Measurements from ENCODE around the gene DNAH17.

DNAH17 gene

GRCh38 chr17:78575340-78575739, 1.9 kb downstream of the DNAH17 start:
- DNase-seq (ENCODE audit: low read depth): no peak

- DNase-seq (ENCODE audit: low read depth): no peak
Observed at GRCh38 chr17:78573955-78574354, 3.2 kb downstream of the DNAH17 start.

- DNase-seq (ENCODE audit: low read depth): no peak
Observed at GRCh38 chr17:78572239-78573205, 4.7 kb downstream of the DNAH17 start.

- DNase-seq (ENCODE audit: low read depth): no peak
Observed at GRCh38 chr17:78571329-78571728, 5.9 kb downstream of the DNAH17 start.

GRCh38 chr17:78568494-78569115, 8.6 kb downstream of the DNAH17 start:
- DNase-seq (ENCODE audit: low read depth): no peak

GRCh38 chr17:78567991-78568390, 9.2 kb downstream of the DNAH17 start:
- DNase-seq (ENCODE audit: low read depth): no peak

- DNase-seq (ENCODE audit: low read depth): no peak
Observed at GRCh38 chr17:78566947-78567346, 10.2 kb downstream of the DNAH17 start.

- no peak for DNase-seq (ENCODE audit: low read depth)
Observed at GRCh38 chr17:78563189-78564145, 13.7 kb downstream of the DNAH17 start.

- no peak for DNase-seq (ENCODE audit: low read depth)
Observed at GRCh38 chr17:78562734-78563133, 14.5 kb downstream of the DNAH17 start.

GRCh38 chr17:78561166-78561565, 16.0 kb downstream of the DNAH17 start:
- no peak for DNase-seq (ENCODE audit: low read depth)

GRCh38 chr17:78560731-78561130, 16.5 kb downstream of the DNAH17 start:
- DNase-seq (ENCODE audit: low read depth): no peak

GRCh38 chr17:78559749-78560368, 17.3 kb downstream of the DNAH17 start:
- DNase-seq (ENCODE audit: low read depth): no peak

- DNase-seq (ENCODE audit: low read depth): no peak
Observed at GRCh38 chr17:78558989-78559388, 18.2 kb downstream of the DNAH17 start.

GRCh38 chr17:78558181-78558850, 18.9 kb downstream of the DNAH17 start:
- no peak for DNase-seq (ENCODE audit: low read depth)

- no peak for DNase-seq (ENCODE audit: low read depth)
Observed at GRCh38 chr17:78557598-78558039, 19.6 kb downstream of the DNAH17 start.

GRCh38 chr17:78556812-78557211, 20.4 kb downstream of the DNAH17 start:
- DNase-seq (ENCODE audit: low read depth): no peak

GRCh38 chr17:78555746-78556401, 21.3 kb downstream of the DNAH17 start:
- no peak for DNase-seq (ENCODE audit: low read depth)

GRCh38 chr17:78550464-78550863, 26.7 kb downstream of the DNAH17 start:
- no peak for DNase-seq (ENCODE audit: low read depth)

- DNase-seq (ENCODE audit: low read depth): no peak
Observed at GRCh38 chr17:78548725-78549124, 28.5 kb downstream of the DNAH17 start.

GRCh38 chr17:78547035-78547434, 30.2 kb downstream of the DNAH17 start:
- no peak for DNase-seq (ENCODE audit: low read depth)

- DNase-seq (ENCODE audit: low read depth): no peak
Observed at GRCh38 chr17:78546476-78546875, 30.7 kb downstream of the DNAH17 start.
